Measurements from ENCODE around the gene RBBP8. TPM values are rescaled to one million over a fixed set of nuclear protein-coding genes. Genes with fewer than 3 reads are reported as not detected.

RBBP8 gene
- total RNA-seq, 1 experiment from 2014 or later = 65.2 TPM

DNA sequence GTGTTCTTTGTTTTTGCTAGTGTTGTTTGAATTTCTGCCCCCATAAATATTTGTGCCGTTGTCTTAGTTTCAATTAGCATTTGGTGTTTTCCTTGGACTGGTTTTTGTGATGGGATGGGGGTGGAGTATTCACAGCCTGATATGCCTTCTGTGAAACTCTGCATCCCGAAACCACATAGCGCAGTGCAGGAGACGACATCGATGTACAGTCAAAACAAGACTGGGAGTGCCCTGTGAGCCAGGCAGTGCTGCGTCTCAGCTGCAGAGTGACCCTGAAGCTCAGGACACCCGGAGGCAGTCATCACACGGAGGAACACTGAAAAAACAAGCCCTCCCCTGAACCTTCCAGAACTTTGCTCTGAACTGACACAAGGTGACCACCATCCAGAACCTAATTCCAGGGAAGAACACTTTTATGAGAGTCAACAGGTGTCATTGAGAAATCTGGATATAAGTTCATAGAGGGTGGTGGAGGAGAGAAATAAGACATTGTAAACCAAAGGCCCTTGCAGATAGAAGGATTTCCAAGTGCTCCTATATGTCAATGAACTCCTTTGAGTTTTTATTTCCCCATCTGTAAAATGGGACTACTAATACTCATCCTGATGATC is 141.0 kb downstream of the RBBP8 start:
- no peak overlapping the region for H4K5ac ChIP-seq (ENCODE audit: insufficient read length, low read depth, low read length)

More for the DNA sequence above, 141.0 kb downstream of the RBBP8 start:
- Histone ChIP-seq H2AK5ac (ENCODE audit: insufficient read length, low read length) (no peak overlapping the region), H3K79me2 (ENCODE audit: insufficient read depth, low read length) (no peaks in the 10 kb centered on the region), H3K79me1 (ENCODE audit: insufficient read depth, low read depth, low read length, poor library complexity, severe bottlenecking) (no peaks in the 10 kb centered on the region), H3K14ac (ENCODE audit: insufficient read depth, low read length) (no peak overlapping the region), H3K27me3 (ENCODE audit: insufficient read depth, low read length) (no peaks in the 10 kb centered on the region), H3T11ph (ENCODE audit: low read length) (no peak overlapping the region), H3K18ac (ENCODE audit: insufficient read length, low read depth, low read length) (peak overlapping the region; percentile 46), H3K4ac (ENCODE audit: low read depth, low read length) (no peak overlapping the region), H3K9me3 (ENCODE audit: control insufficient read depth, low read depth, low read length) (no peaks in the 10 kb centered on the region), H3K23me2 (ENCODE audit: insufficient read length, low read depth, low read length, poor library complexity, severe bottlenecking) (no peaks in the 10 kb centered on the region), H4K8ac (replicated peaks; ENCODE audit: insufficient read length, low read depth, low read length) (no peak overlapping the region), H2BK15ac (ENCODE audit: low read depth, low read length) (no peak overlapping the region), H2AFZ (ENCODE audit: low read length) (no peak overlapping the region), H4K91ac (ENCODE audit: insufficient read length, low read depth, low read length) (no peak overlapping the region), H2BK20ac (ENCODE audit: low read depth, low read length, poor library complexity, severe bottlenecking) (no peak overlapping the region), H4K20me1 (ENCODE audit: control insufficient read depth, insufficient read depth, insufficient read length) (no peaks in the 10 kb centered on the region), H2BK12ac (ENCODE audit: insufficient read length, low read depth, low read length) (no peak overlapping the region), H2BK5ac (ENCODE audit: insufficient read length, low read length) (no peak overlapping the region), H3K23ac (ENCODE audit: insufficient read length, low read depth, low read length) (no peak overlapping the region), H3K27ac (ENCODE audit: insufficient read length, low read depth, low read length) (no peak overlapping the region), H3K56ac (ENCODE audit: insufficient read length, low read depth, low read length) (no peak overlapping the region), H3K4me2 (ENCODE audit: insufficient read depth, insufficient read length, low read length) (no peak overlapping the region), H3K4me1 (ENCODE audit: insufficient read depth, low read length) (no peaks in the 10 kb centered on the region; the same call in 1 of the 2 replicates), H2BK120ac (ENCODE audit: low read depth, low read length, poor library complexity, severe bottlenecking) (no peak overlapping the region), H3K9ac (ENCODE audit: extremely low read depth, insufficient read length, low read length) (no peak overlapping the region)
- TF ChIP-seq, protein P1, sequence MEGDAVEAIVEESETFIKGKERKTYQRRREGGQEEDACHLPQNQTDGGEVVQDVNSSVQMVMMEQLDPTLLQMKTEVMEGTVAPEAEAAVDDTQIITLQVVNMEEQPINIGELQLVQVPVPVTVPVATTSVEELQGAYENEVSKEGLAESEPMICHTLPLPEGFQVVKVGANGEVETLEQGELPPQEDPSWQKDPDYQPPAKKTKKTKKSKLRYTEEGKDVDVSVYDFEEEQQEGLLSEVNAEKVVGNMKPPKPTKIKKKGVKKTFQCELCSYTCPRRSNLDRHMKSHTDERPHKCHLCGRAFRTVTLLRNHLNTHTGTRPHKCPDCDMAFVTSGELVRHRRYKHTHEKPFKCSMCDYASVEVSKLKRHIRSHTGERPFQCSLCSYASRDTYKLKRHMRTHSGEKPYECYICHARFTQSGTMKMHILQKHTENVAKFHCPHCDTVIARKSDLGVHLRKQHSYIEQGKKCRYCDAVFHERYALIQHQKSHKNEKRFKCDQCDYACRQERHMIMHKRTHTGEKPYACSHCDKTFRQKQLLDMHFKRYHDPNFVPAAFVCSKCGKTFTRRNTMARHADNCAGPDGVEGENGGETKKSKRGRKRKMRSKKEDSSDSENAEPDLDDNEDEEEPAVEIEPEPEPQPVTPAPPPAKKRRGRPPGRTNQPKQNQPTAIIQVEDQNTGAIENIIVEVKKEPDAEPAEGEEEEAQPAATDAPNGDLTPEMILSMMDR (conservative IDR thresholded peaks at IDR 0.05) = no peak
- Mint-ChIP-seq H3K9me3 (no peaks in the 10 kb centered on the region), H3K4me3 (no peak overlapping the region), H3K27ac (no peak overlapping the region), H3K4me1 (peaks cover 4 to 6% of the 10 kb centered on the region in 2 experiments), H3K27me3 (ENCODE audit: low read depth) (peaks cover 2% of the 10 kb centered on the region; the same call in 1 of the 2 replicates), H3K36me3 (ENCODE audit: insufficient read depth in 1 of 3, low read depth in 3 of 3) (no peaks in the 10 kb centered on the region)
- no CpG with 5 or more reads among the region's 8 CpGs for WGBS (ENCODE audit: extremely low coverage, insufficient read length, low lambda C conversion rate)
- DNase-seq = no peak

Other genes starting within 250 kb of the RBBP8 start
- gene CABLES1, start 202.2 kb downstream of the RBBP8 start, total RNA-seq (2021) = 24.1 and 27.1 TPM in 2 replicates

Measured in H9 (cell line).